ENCODE measurements around the gene REX1BD. TPM values are rescaled to one million over a fixed set of nuclear protein-coding genes. Genes with fewer than 3 reads are reported as not detected.

REX1BD gene
- 26.9 TPM for total RNA-seq

GRCh38 chr19:18588611-18589379, at the start of gene REX1BD:
REX1BD (plus strand) TSS chr19:18588798; CDS start chr19:18588802, 4 bp downstream.

GRCh38 chr19:18542941-18543813, 45.4 kb upstream of the REX1BD start, which contains the start of gene FKBP8:
FKBP8 (minus strand) TSS chr19:18543573; CDS start chr19:18541970, 1,603 bp downstream.

GRCh38 chr19:18557411-18558201, 31.0 kb upstream of the REX1BD start, which contains the start of gene KXD1:
KXD1 (plus strand) TSS chr19:18557870; CDS start chr19:18562057, 4,187 bp downstream.

GRCh38 chr19:18571564-18572344, 16.8 kb upstream of the REX1BD start, which contains the start of gene UBA52:
UBA52 (plus strand) TSS chr19:18571857; CDS start chr19:18573301, 1,444 bp downstream.

GRCh38 chr19:18606281-18607225, 18.0 kb downstream of the REX1BD start, which contains the start of gene CRLF1:
CRLF1 (minus strand) TSS chr19:18606799; CDS start chr19:18606656, 143 bp downstream.

GRCh38 chr19:18612772-18613588, 24.4 kb downstream of the REX1BD start, which contains the start of gene TMEM59L:
TMEM59L (plus strand) TSS chr19:18612870; CDS start chr19:18612959, 89 bp downstream.

GRCh38 chr19:18636969-18637629, 48.5 kb downstream of the REX1BD start, which contains the start of gene KLHL26:
KLHL26 (plus strand) TSS chr19:18637028; CDS start chr19:18637055, 27 bp downstream.

Small RNAs within 50 kb of the gene (small RNA-seq; reads per million reads assigned to genes)
- not detected for gene RN7SL155P (ENCODE audit: low replicate concordance)

Other genes with a start within 250 kb of the REX1BD start
- gene PGPEP1, start 248.2 kb upstream of the REX1BD start, total RNA-seq, result 24.7 TPM
- 0.63 TPM for gene GDF15, start 202.6 kb upstream of the REX1BD start, total RNA-seq
- 0.31 TPM for gene LRRC25, start 191.2 kb upstream of the REX1BD start, total RNA-seq
- gene SSBP4, start 169.4 kb upstream of the REX1BD start, total RNA-seq, result 53.5 TPM
- gene ISYNA1, start 150.7 kb upstream of the REX1BD start, total RNA-seq, result 79.8 TPM
- gene ELL, start 66.7 kb upstream of the REX1BD start, total RNA-seq, result 8.1 TPM
- gene FKBP8, start 45.2 kb upstream of the REX1BD start, total RNA-seq, result 141 TPM
- gene KXD1, start 30.9 kb upstream of the REX1BD start, total RNA-seq, result 34.4 TPM
- 542 TPM for gene UBA52, start 16.9 kb upstream of the REX1BD start, total RNA-seq
- gene CRLF1, start 18.0 kb downstream of the REX1BD start, total RNA-seq, result 2.8 TPM
- 48.5 TPM for gene TMEM59L, start 24.1 kb downstream of the REX1BD start, total RNA-seq
- gene KLHL26, start 48.2 kb downstream of the REX1BD start, total RNA-seq, result 9.7 TPM
- 17.2 TPM for gene CRTC1, start 94.9 kb downstream of the REX1BD start, total RNA-seq
- not detected for gene COMP, start 202.5 kb downstream of the REX1BD start, total RNA-seq
- gene UPF1, start 243.2 kb downstream of the REX1BD start, total RNA-seq, result 51.6 TPM